OCI-LY3 (cell line): ENCODE results near the gene FRMPD4.

Experiments used
- H2AFZ ChIP-seq: fragments of 200-600, 300-600 bp; shearing (Covaris generic); 2 replicates; pipeline ENCODE4 v1.6.0; 2014; ENCODE audit warnings: antibody characterized with exemption, low read depth, low read length
- H3K27ac ChIP-seq: fragments of 200-600, 300-600 bp; sonication (generic); 2 replicates; pipeline ENCODE4 v1.5.1; 2014; ENCODE audit warnings: mild to moderate bottlenecking, low read length, moderate library complexity, mixed read lengths
- H3K27me3 ChIP-seq: fragments of 200-600, 300-600 bp; sonication (generic); 2 replicates; pipeline ENCODE4 v1.6.1; 2014; ENCODE audit warnings: low read depth, low read length, mixed read lengths
- H3K36me3 ChIP-seq: fragments of 200-600, 300-600 bp; sonication (generic); replicated peaks from 2 replicates; pipeline ENCODE3; 2014; ENCODE audit warnings: low read depth, low read length, mixed read lengths
- H3K4me1 ChIP-seq: fragments of 300-600, 200-600 bp; sonication (generic); 2 replicates; pipeline ENCODE4 v1.6.1; 2014; ENCODE audit warnings: low read length, mixed read lengths
- H3K4me2 ChIP-seq: fragments of 200-600, 300-600 bp; sonication (generic); 2 replicates; pipeline ENCODE4 v1.6.1; 2014; ENCODE audit warnings: low read length, mixed read lengths
- H3K4me3 ChIP-seq: fragments of 300-600, 200-600 bp; sonication (generic); 2 replicates; pipeline ENCODE4 v1.5.1; 2014; ENCODE audit warnings: antibody characterized with exemption, mild to moderate bottlenecking, low read length, moderate library complexity
- H3K79me2 ChIP-seq: fragments of 300-600, 200-600 bp; shearing (Covaris generic); 2 replicates; pipeline ENCODE4 v1.6.1; 2014; ENCODE audit warnings: mild to moderate bottlenecking, low read length, mixed read lengths
- H3K9ac ChIP-seq: fragments of 300-600, 200-600 bp; shearing (Covaris generic); 2 replicates; pipeline ENCODE4 v1.6.0; 2014; ENCODE audit warnings: mild to moderate bottlenecking, low read length, moderate library complexity
- H3K9me3 ChIP-seq: fragments of 200-600, 300-600 bp; shearing (Covaris generic); 2 replicates; pipeline ENCODE4 v1.6.1; 2014; ENCODE audit warnings: low read length, mixed read lengths; ENCODE audit not compliant: insufficient read depth
- H4K20me1 ChIP-seq: fragments of 200-600, 300-600 bp; sonication (generic); 2 replicates; pipeline ENCODE4 v1.6.1; 2016; ENCODE audit warnings: low read length, mixed read lengths; ENCODE audit not compliant: insufficient read depth
- EZH2phosphoT487 ChIP-seq: fragments of 200-600 bp; shearing (Covaris generic); IDR thresholded peaks from 2 replicates; pipeline ENCODE4 v1.6.1; 2018; ENCODE audit warnings: antibody characterized with exemption, mixed run types, low read depth
- TF ChIP-seq, protein P1 (sequence below): fragments of 200-600, 300-600 bp; sonication (generic); IDR thresholded peaks from 2 replicates; pipeline ENCODE4 v1.5.1; 2014; ENCODE audit warnings: antibody characterized with exemption, low read length, low read depth

The FRMPD4 gene

GRCh38 chrX:12307961-12308360, 169.7 kb downstream of the FRMPD4 start:
- no peaks in the 10 kb centered on the region for H3K9me3 ChIP-seq
- no peaks in the 10 kb centered on the region for H3K27me3 ChIP-seq
- H3K9ac ChIP-seq: no peak overlapping the region
- H3K36me3 ChIP-seq: no peaks in the 10 kb centered on the region
- no peak overlapping the region for H2AFZ ChIP-seq
- H3K4me3 ChIP-seq: no peak overlapping the region
- no peak overlapping the region for H3K4me2 ChIP-seq
- no peaks in the 10 kb centered on the region for H3K79me2 ChIP-seq
- TF ChIP-seq, protein P1, sequence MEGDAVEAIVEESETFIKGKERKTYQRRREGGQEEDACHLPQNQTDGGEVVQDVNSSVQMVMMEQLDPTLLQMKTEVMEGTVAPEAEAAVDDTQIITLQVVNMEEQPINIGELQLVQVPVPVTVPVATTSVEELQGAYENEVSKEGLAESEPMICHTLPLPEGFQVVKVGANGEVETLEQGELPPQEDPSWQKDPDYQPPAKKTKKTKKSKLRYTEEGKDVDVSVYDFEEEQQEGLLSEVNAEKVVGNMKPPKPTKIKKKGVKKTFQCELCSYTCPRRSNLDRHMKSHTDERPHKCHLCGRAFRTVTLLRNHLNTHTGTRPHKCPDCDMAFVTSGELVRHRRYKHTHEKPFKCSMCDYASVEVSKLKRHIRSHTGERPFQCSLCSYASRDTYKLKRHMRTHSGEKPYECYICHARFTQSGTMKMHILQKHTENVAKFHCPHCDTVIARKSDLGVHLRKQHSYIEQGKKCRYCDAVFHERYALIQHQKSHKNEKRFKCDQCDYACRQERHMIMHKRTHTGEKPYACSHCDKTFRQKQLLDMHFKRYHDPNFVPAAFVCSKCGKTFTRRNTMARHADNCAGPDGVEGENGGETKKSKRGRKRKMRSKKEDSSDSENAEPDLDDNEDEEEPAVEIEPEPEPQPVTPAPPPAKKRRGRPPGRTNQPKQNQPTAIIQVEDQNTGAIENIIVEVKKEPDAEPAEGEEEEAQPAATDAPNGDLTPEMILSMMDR: no peak
- no peak for TF ChIP-seq EZH2phosphoT487
- peaks cover 4% of the 10 kb centered on the region for H3K4me1 ChIP-seq
- no peaks in the 10 kb centered on the region for H4K20me1 ChIP-seq
- H3K27ac ChIP-seq: no peak overlapping the region

GRCh38 chrX:12308420-12308819, 170.1 kb downstream of the FRMPD4 start:
- Histone ChIP-seq H3K27ac (no peak overlapping the region), H2AFZ (no peak overlapping the region), H3K4me3 (no peak overlapping the region), H3K4me1 (peaks cover 7% of the 10 kb centered on the region), H3K27me3 (no peaks in the 10 kb centered on the region), H3K9ac (no peak overlapping the region), H3K9me3 (no peaks in the 10 kb centered on the region), H3K79me2 (no peaks in the 10 kb centered on the region), H3K4me2 (no peak overlapping the region), H4K20me1 (no peaks in the 10 kb centered on the region), H3K36me3 (no peaks in the 10 kb centered on the region)
- TF ChIP-seq, protein P1: no peak
- TF ChIP-seq EZH2phosphoT487: no peak

DNA sequence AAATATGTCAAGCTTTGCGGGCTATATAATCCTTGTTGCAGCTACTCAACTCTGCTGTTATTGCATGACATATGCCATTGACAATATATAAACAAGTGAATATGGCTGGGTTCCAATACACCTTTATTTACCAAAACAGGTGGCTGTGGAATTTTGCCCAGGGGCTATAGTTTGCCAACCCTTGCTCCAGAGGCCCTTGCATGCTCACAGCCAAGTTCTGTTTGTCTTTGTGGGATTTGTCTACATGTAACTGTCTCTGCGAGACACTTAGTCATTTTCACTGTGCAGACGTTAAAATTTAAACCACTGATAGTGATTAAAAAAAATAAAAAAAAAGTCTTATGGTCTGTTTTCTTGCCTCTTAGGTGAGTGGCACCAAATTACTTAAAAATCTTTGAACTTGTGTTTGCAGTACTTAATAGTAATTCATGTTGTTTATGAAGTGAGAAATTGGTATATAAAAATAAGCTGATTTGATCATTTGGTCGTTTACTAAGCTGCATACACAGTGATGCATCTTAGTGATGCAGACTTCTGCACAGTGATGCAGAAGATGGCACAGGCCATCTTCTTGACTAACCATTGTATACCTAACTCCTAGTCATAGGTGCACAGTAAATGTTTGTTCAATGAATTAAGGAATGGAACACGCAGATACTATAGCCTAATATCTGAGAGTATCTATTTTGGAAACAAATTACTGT, 170.9 kb downstream of the FRMPD4 start:
- Histone ChIP-seq H4K20me1 (no peaks in the 10 kb centered on the region), H3K27me3 (no peaks in the 10 kb centered on the region), H3K4me3 (no peak overlapping the region), H3K27ac (no peak overlapping the region), H3K9me3 (no peaks in the 10 kb centered on the region), H3K4me1 (peaks cover 14% of the 10 kb centered on the region), H2AFZ (no peak overlapping the region), H3K36me3 (no peaks in the 10 kb centered on the region), H3K79me2 (no peaks in the 10 kb centered on the region), H3K4me2 (no peak overlapping the region), H3K9ac (no peak overlapping the region)
- TF ChIP-seq EZH2phosphoT487: no peak
- TF ChIP-seq, protein P1: no peak

- H3K79me2 ChIP-seq: no peaks in the 10 kb centered on the region
- H3K4me1 ChIP-seq: peaks cover 16% of the 10 kb centered on the region
- H4K20me1 ChIP-seq: no peaks in the 10 kb centered on the region
- H3K27me3 ChIP-seq: no peaks in the 10 kb centered on the region
- no peak overlapping the region for H3K4me2 ChIP-seq
- H3K9me3 ChIP-seq: no peaks in the 10 kb centered on the region
- no peak overlapping the region for H2AFZ ChIP-seq
- H3K36me3 ChIP-seq: no peaks in the 10 kb centered on the region
- H3K27ac ChIP-seq: no peak overlapping the region
- H3K9ac ChIP-seq: no peak overlapping the region
- TF ChIP-seq, protein P1: no peak
- TF ChIP-seq EZH2phosphoT487: no peak
- no peak overlapping the region for H3K4me3 ChIP-seq
Observed at GRCh38 chrX:12309744-12310076, 171.4 kb downstream of the FRMPD4 start.
